Endothelial cell of umbilical vein (primary cell): ENCODE data around the gene TMEM217.

Experiments used
- EZH2 ChIP-seq: IDR thresholded peaks from 2 replicates; pipeline ENCODE4 v1.6.1; 2012; ENCODE audit warnings: borderline replicate concordance, low read depth, mild to moderate bottlenecking, moderate library complexity, low read length, inconsistent platforms; ENCODE audit not compliant: severe bottlenecking
- FOS ChIP-seq: IDR thresholded peaks from 2 replicates; pipeline ENCODE4 v1.6.1; 2011; ENCODE audit warnings: mild to moderate bottlenecking, low read length, moderate library complexity, borderline replicate concordance; ENCODE audit not compliant: insufficient read depth
- JUN ChIP-seq: IDR thresholded peaks from 2 replicates; pipeline ENCODE4 v1.6.1; 2011; ENCODE audit warnings: borderline replicate concordance, low read depth; ENCODE audit not compliant: insufficient read length, insufficient read depth
- MAX ChIP-seq: IDR thresholded peaks from 2 replicates; pipeline ENCODE4 v1.6.1; 2011; ENCODE audit not compliant: insufficient read depth, insufficient read length
- MYC ChIP-seq: IDR thresholded peaks from one replicate; pipeline ENCODE4 v1.6.1; 2011; ENCODE audit warnings: mild to moderate bottlenecking, low read depth, low read length
- POLR2A ChIP-seq: IDR thresholded peaks from 2 replicates; pipeline ENCODE4 v1.6.1; 2012; ENCODE audit warnings: low read depth, mild to moderate bottlenecking, control low read depth, low read length
- POLR2AphosphoS5 ChIP-seq: IDR thresholded peaks from 2 replicates; pipeline ENCODE4 v1.6.1; 2012; ENCODE audit warnings: low read depth, mild to moderate bottlenecking, control low read depth, low read length, moderate library complexity; ENCODE audit not compliant: insufficient read depth
- TF ChIP-seq, protein P1 (sequence below), 2 donors: IDR thresholded peaks; 1 replicate in 1 of 2; 2 replicates in 1 of 2; pipeline ENCODE4 v1.5.1; 2011; ENCODE audit warnings: low read length in 2 of 2, mild to moderate bottlenecking in 2 of 2, moderate library complexity in 2 of 2, control low read depth in 1 of 2, inconsistent platforms in 1 of 2, low read depth in 1 of 2; ENCODE audit not compliant: insufficient read depth in 1 of 2; ENCODE audit errors: extremely low read depth in 1 of 2

DNA sequence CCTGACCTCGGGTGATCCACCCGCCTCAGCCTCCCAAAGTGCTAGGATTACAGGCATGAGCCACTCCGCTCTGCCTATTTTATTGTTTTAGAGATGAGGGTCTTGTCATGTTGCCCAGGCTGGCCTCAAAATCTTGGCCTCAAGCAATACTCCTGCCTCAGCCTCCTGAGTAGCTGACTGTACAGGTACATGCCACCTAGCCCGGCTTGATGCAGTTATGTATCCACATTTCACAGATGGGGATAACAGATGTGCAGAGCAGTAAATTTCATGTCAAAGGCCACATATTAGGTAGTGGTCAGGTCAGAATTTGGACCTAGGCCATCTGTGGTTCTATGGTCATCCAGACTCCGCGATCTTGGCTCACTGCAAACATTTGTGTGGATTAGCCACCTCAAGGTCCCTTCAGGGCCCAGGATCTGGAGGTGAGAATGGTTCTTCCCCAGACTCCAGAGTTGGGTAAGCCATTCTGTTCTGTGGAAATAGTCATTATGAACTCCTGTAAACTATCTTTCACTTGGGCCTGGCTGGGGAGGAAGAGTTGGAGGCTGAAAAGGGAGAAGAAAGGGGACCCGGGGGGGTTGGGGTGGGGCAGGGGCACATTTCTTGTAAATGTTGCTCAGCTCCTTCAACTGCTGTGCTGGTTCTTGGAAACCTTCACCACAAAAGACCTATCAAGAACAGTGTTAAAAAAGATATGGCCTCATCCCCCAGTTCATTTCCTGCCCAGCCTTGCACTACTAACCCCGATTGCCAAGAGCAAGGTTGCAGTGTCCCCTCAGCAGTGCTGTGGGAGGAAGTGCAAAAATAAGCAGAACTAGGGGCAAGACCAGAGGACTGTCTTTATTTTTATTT lies 75.0 kb downstream of the TMEM217 start:
- TF ChIP-seq EZH2 = no peak
- TF ChIP-seq, protein P1, sequence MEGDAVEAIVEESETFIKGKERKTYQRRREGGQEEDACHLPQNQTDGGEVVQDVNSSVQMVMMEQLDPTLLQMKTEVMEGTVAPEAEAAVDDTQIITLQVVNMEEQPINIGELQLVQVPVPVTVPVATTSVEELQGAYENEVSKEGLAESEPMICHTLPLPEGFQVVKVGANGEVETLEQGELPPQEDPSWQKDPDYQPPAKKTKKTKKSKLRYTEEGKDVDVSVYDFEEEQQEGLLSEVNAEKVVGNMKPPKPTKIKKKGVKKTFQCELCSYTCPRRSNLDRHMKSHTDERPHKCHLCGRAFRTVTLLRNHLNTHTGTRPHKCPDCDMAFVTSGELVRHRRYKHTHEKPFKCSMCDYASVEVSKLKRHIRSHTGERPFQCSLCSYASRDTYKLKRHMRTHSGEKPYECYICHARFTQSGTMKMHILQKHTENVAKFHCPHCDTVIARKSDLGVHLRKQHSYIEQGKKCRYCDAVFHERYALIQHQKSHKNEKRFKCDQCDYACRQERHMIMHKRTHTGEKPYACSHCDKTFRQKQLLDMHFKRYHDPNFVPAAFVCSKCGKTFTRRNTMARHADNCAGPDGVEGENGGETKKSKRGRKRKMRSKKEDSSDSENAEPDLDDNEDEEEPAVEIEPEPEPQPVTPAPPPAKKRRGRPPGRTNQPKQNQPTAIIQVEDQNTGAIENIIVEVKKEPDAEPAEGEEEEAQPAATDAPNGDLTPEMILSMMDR (IDR thresholded peaks at IDR 0.05; ENCODE audit: extremely low read depth in 1 of 2, insufficient read depth in 1 of 2, low read depth in 1 of 2, low read length in 2 of 2) = no peak
- TF ChIP-seq MYC = no peak
- TF ChIP-seq POLR2A = no peak
- TF ChIP-seq POLR2AphosphoS5 = no peak
- no peak for TF ChIP-seq JUN
- no peak for TF ChIP-seq MAX
- TF ChIP-seq FOS = no peak
